Memory B cell (primary cell): ENCODE measurements around the gene RPS14.
"Not testable (repeated sequence)": the region's sequence is repeated elsewhere in the genome, so short reads cannot be mapped to it uniquely, and the experiment has no call there.

Experiments
- ATAC-seq: fragments of 150-1000 bp; cut with Tn5 transposase; 2 replicates; pipeline ENCODE4 v1.10.0; 2021; ENCODE audit warnings: low read depth, mild to moderate bottlenecking, moderate library complexity
- DNase-seq, 2 donors: peaks; one replicate each; pipeline ENCODE4 v3.0.0; 2022; ENCODE audit warnings: low spot score in 2 of 2
- H3K27ac Mint-ChIP-seq: one replicate; pipeline ENCODE4 v1.8.0; 2022; ENCODE audit warnings: mild to moderate bottlenecking, moderate library complexity, mixed read lengths
- H3K27me3 Mint-ChIP-seq: one replicate; pipeline ENCODE4 v1.8.0; 2022; ENCODE audit warnings: mixed read lengths
- H3K36me3 Mint-ChIP-seq: one replicate; pipeline ENCODE4 v1.8.0; 2022; ENCODE audit warnings: mild to moderate bottlenecking, mixed read lengths
- H3K4me1 Mint-ChIP-seq: one replicate; pipeline ENCODE4 v1.8.0; 2022; ENCODE audit warnings: mixed read lengths
- H3K4me3 Mint-ChIP-seq: one replicate; pipeline ENCODE4 v1.8.0; 2022; ENCODE audit warnings: mild to moderate bottlenecking, moderate library complexity, mixed read lengths
- H3K9me3 Mint-ChIP-seq: one replicate; pipeline ENCODE4 v1.8.0; 2022; ENCODE audit warnings: mixed read lengths

Gene RPS14

DNA sequence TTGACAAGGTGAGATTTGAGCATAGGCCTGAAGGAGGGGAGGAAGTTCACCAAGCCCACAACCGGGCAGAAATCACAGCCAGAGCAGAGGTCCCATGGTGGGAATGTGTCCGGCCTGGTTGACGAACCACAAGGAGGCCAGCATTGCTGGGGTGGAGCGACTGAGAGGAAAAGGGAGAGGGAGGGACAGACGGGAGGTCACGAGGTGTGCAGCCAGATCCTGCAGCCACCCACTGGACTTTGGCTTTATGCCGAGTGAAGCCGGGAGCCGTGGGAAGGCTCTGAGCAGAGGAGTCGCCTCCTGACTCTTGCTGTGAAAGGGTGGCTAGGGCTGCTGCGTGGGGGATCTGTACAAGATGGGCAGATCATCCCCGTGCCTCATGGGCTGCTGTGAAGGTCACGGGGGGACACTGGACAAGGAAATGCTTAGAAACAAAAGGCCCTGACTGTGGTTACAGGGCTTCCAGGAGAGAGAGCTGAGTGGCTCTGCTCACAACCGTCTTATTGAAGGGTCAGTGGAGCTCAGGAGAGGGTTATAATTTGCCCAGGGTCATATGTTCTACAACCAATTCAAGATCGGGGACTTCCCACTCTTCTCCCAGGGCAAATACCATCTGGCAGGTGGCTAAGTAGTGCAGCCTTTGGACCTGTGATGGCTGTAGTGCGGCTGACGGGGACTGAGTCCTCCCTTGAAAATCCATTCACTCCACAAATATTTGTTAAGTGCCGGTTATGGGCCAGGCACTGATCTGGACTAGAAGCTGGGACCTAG is 21.2 kb downstream of the RPS14 start:
- Mint-ChIP-seq H3K9me3 (no peaks in the 10 kb centered on the region), H3K36me3 (no peaks in the 10 kb centered on the region), H3K4me1 (peaks cover 31% of the 10 kb centered on the region), H3K27me3 (no peaks in the 10 kb centered on the region), H3K4me3 (no peak overlapping the region), H3K27ac (peak overlapping the region; percentile 94)
- no peak for ATAC-seq
- no peak for DNase-seq

DNA sequence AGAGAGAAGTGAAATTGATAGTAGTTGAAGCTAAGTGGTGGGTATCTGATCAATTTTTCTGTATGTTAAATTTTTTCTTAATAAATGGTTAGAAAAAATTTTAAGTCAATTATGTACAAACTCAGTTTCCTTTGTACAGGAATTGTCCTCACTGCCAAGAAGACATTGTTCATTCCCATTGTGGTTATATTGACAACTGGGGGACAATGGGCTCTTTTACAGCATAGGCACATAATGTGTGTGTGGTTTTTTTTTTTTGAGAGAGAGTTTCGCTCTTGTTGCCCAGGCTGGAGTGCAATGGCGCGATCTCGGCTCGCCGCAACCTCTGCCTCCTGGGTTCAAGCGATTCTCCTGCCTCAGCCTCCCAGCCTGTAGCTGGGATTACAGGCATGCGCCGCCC is 23.4 kb downstream of the RPS14 start:
- not testable (repeated sequence) for H3K9me3 Mint-ChIP-seq, H3K4me3 Mint-ChIP-seq, DNase-seq, H3K36me3 Mint-ChIP-seq, H3K27ac Mint-ChIP-seq, H3K27me3 Mint-ChIP-seq, ATAC-seq
- peaks cover 27% of the 10 kb centered on the region for H3K4me1 Mint-ChIP-seq

DNA sequence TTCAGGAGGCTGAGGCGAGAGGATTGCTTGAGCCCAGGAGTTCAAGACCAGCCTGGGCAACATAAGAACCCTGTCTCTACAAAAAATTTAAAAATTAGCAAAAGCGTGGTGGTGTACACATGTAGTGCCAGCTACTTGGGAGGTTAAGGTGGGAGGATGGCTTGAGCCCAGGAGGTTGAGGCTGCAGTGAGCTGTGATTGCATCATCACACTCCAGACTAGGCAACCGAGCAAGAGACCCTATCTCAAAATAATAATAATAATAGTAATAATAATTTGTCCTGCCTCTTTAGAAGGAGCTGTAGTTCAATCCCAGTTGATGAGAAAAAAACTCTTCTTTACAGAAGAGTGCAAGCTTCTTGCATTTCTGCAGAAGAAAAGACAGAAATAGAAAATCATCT is 26.8 kb downstream of the RPS14 start:
- Mint-ChIP-seq H3K9me3 (no peaks in the 10 kb centered on the region), H3K27me3 (no peaks in the 10 kb centered on the region), H3K36me3 (no peaks in the 10 kb centered on the region), H3K27ac (no peak overlapping the region), H3K4me3 (no peak overlapping the region), H3K4me1 (peaks cover 19% of the 10 kb centered on the region)
- ATAC-seq (no peak), DNase-seq (no peak)

DNA sequence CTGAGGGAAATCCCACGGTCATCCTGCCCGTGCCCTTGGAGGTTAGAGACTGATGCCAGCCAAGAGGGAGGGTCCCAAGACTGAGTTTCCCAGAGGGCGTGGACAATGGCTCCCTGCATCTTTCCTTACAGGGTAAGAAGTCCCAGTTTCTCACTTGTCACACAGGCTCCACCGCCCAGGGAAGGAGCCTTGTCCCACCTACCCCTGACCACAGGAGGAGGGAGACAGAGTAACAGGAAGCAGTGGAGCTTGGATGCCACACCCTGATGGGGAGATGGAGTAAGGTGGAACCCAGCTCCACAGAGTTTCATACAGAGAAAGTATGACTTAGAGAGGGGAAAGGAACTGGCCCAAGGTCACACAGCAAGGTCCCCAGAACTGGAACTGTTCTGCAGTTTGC is 27.5 kb downstream of the RPS14 start:
- peak overlapping the region; percentile 32 for H3K27ac Mint-ChIP-seq
- H3K36me3 Mint-ChIP-seq, result no peaks in the 10 kb centered on the region
- H3K4me3 Mint-ChIP-seq, result no peak overlapping the region
- H3K27me3 Mint-ChIP-seq, result no peaks in the 10 kb centered on the region
- no peak for ATAC-seq
- no peaks in the 10 kb centered on the region for H3K9me3 Mint-ChIP-seq
- no peak for DNase-seq
- peaks cover 18% of the 10 kb centered on the region for H3K4me1 Mint-ChIP-seq

DNA sequence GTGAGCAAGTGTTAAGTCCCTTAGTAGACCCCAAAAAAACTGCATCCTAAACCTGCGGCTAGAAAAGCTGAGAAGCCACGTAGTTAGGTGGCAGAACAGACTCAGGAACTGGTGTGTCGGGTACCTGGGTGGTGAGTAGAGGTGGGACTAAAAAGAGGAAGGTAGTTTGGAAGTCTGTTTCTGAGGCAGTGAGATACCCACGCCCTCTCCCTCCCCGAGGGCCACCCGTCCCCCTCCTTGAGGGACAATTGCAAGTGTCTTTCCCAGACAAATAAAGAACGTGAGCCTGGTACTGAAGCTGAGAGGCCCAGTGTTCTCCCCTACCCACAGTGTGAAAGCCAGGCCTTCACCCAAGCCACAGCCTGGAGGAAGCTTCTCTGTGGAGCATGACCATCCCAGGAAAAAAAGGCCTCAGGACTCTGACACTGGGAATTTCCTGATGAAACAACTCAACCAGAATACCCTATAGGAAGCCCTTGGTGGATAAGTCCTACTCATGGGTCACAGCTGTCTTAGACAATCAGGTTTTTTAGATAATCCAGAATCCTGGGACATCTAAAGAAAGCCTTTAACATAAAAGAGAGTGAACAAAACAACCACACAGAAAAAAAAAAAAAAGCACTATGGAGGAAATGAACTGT is 29.8 kb downstream of the RPS14 start:
- Mint-ChIP-seq H3K27ac (peak overlapping the region; percentile 97), H3K36me3 (no peaks in the 10 kb centered on the region), H3K9me3 (no peaks in the 10 kb centered on the region), H3K4me1 (peaks cover 28% of the 10 kb centered on the region), H3K27me3 (no peaks in the 10 kb centered on the region), H3K4me3 (peak overlapping the region; percentile 82)
- peak; percentile 61 to 76 for DNase-seq
- ATAC-seq, result peak; percentile 100

DNA sequence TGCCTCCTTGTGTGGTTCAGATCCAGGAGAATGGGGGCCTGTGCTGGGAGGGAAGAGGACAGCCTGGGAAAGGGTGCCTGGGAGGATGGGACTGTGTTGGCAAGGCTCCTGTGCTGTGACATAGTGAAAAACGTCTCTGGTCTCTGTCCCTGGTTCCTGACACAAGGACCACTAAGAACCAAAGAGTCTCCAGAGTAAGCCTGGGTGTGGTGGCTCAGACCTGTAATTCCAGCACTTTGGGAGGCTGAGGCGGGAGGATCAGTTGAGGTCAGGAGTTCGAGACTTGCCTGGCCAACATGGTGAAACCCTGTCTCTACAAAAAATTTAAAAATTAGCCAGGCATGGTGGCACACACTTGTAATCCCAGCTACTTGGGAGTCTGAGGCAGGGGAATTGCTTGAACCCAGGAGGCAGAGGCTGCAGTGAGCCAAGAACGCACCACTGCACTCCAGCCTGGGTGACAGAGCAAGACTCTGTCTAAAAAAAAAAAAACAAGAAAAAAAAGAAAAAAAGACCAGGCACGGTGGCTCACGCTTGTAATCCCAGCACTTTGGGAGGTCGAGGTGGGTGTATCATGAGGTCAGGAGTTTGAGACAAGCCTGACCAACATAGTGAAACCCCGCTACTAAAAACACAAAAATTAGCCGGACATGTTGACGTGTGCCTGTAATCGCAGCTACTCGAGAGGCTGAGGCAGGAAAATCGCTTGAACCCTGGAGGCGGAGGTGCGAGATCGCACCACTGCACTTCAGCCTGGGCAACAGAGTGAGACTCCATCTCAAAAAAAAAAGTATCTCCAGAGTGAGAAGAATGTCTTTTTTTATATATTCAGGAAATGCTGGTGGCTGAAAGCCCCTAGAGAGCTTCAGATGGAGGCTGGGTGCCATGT is 35.4 kb downstream of the RPS14 start:
- Mint-ChIP-seq H3K27ac (peak overlapping the region; percentile 100), H3K4me3 (peak overlapping the region; percentile 85), H3K36me3 (peaks cover 23% of the 10 kb centered on the region), H3K4me1 (peaks cover 27% of the 10 kb centered on the region)
- H3K27me3 Mint-ChIP-seq, ATAC-seq, H3K9me3 Mint-ChIP-seq: not testable (repeated sequence)
- peak in 1 of 2 donors; percentile 29 for DNase-seq

DNA sequence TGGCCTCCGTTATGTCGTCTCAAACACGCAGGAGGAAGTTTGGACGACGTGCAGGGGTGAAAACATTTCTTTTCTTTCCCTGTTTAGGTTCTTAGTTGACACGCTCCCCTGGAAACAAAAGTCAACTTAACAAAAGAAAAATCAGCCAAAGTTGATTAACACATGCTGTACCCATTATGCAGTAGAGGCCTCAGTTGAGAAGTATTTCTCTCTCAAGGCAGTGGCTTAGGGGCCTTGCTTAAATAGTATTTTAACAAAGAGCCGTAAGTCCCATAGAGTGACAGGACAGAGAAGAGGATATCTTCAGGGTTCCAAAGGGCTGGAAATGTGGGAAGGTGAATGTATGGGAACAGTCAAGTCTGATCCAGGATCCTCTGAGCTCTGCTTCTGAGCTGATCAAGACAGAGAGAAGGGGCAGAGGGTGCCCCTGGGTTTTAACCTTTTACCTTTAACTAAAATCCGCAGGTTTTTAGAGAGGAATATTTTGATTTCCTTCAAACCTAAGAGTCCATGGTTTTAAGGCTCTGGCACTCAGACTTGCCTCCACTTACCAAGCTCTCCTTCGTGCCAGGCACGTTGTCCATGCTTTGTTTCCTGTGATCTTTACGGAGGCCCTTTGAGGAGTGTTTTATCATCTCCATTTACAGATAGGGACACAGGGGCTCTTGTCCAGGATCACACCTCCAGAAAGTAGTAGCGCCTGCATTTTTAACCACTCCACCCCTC is 36.2 kb downstream of the RPS14 start:
- peak overlapping the region; percentile 85 for H3K4me3 Mint-ChIP-seq
- DNase-seq (no peak), ATAC-seq (no peak)
- peaks cover 31% of the 10 kb centered on the region for H3K36me3 Mint-ChIP-seq
- H3K27ac Mint-ChIP-seq, result peak overlapping the region; percentile 100
- peaks cover 29% of the 10 kb centered on the region for H3K4me1 Mint-ChIP-seq
- H3K27me3 Mint-ChIP-seq, result no peaks in the 10 kb centered on the region
- no peaks in the 10 kb centered on the region for H3K9me3 Mint-ChIP-seq

DNA sequence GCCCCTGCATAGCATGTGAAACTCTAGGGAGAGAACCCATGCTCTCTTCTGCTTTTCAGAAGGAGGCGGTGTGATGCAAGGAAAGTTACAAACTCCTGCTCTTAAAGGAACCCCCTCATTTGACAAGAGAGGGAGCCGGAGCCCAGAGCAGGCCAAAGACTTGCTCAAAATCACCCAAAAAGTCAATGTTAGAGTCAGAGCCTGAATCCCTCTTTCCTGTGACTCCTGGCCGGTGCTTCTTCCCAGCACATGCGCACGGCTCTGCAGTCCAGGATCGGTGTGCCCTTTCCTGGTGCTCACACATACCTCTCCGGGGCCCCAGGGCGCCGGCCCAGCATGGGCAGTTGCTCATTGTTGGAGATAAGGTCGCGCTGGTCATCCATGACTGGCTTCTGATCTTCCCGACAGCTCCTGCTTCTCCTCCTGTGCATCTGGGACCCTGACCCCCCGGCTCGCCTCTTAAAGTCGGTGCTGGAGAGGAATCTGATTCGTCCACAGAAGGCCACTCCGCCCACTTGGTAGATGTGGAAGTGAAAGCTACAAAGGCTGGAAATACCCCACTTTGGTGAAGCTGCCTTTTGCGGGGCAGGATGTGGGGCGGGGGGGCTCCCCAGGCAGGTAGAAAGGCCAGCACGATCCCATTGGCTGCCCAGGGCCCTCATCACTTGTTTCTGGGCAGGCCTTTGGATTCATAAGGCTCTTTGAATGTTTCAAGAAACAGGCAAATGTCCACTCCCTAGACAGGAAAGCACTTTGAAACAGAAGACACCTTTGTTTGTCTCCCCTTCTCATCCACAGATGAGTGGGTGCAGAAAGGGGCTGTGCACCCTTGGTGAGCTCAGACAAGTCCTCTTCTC is 37.0 kb downstream of the RPS14 start, which contains the start of gene CD74:
Gene CD74 (minus strand): TSS at position 592 of the 857 bp plus-strand sequence. CDS start 161 bp downstream, at position 431.
- H3K4me1 Mint-ChIP-seq, result peaks cover 35% of the 10 kb centered on the region
- no peaks in the 10 kb centered on the region for H3K9me3 Mint-ChIP-seq
- peak within 1 kb of the TSS; percentile 85 for H3K4me3 Mint-ChIP-seq
- DNase-seq, result peak; percentile 99 to 100
- H3K27ac Mint-ChIP-seq, result peak within 1 kb of the TSS; percentile 100
- peaks cover 37% of the 10 kb centered on the region for H3K36me3 Mint-ChIP-seq
- H3K27me3 Mint-ChIP-seq, result no peaks in the 10 kb centered on the region
- peak; percentile 57 for ATAC-seq

DNA sequence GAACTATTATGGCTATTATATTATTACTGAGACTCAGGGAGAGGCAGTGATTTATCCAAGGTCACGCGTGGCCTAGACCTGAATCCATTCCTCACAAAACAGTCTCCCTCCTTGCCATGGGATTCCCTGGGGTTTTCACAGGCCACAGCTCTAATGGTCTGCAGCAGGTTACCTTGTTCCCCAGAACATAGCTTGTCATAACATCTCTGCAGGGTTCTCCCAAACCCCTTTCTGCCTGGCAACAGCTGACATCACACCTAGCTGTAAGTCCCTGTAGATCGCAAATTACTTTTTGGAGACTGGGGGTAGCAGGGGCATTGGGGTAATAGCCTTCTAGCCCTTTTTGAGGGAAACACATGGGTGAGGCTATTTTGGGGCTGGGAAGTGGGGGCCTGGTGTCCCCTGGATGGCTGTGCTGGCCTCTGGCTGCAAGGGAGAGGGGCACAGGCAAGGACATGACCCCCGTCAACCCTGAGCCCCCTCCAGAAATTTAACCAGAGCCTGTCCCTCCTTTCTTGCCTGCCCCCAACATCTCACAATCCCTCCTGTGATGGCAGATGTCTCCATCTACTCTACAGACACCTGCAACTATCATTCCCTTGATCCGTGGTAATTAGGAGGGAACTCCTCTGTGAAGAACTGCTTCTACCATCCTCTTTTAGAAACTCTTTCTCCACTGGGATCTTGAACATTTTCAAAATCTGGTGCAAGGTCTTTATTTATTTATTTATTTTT is 38.1 kb downstream of the RPS14 start:
- Mint-ChIP-seq H3K27ac (peak overlapping the region; percentile 100), H3K4me3 (peak overlapping the region; percentile 85), H3K36me3 (peaks cover 48% of the 10 kb centered on the region), H3K9me3 (no peaks in the 10 kb centered on the region), H3K27me3 (no peaks in the 10 kb centered on the region), H3K4me1 (peaks cover 47% of the 10 kb centered on the region)
- DNase-seq, result peak in 1 of 2 donors; percentile 83
- peak; percentile 7 for ATAC-seq

DNA sequence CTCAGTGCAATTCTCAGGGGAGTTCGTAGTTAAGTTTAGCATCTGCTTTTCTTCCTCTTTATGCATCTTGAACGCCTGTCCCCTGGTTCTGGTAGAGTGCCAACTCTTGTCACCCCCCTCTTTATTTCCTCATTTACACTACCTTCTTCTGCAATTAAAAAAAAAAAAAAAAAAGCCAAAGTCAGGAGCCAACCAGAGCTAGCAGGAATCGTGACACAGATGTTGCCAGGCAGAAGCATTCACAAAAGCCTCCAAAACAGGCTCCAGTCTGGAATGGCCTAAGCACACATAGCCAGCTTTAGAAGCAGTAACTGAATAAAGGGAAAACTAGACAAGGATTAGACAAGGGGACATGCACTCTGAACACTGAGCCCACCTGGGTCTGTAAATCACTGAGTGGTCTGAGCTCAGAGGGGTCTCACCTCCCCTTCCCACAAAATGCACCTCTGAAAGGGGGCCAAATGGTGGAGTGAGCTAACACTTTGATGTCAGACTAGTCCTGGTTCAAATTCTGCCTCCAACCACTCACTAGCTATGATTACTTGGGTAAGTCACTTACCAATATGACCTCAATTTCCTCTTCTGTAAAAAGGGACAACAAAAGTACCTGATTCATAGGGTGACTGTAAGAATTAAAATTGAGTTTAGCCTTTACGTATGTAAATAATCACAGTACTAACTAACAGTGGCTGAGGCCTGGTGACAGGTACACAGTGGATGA is 38.9 kb downstream of the RPS14 start:
- ATAC-seq, result peak; percentile 18

DNA sequence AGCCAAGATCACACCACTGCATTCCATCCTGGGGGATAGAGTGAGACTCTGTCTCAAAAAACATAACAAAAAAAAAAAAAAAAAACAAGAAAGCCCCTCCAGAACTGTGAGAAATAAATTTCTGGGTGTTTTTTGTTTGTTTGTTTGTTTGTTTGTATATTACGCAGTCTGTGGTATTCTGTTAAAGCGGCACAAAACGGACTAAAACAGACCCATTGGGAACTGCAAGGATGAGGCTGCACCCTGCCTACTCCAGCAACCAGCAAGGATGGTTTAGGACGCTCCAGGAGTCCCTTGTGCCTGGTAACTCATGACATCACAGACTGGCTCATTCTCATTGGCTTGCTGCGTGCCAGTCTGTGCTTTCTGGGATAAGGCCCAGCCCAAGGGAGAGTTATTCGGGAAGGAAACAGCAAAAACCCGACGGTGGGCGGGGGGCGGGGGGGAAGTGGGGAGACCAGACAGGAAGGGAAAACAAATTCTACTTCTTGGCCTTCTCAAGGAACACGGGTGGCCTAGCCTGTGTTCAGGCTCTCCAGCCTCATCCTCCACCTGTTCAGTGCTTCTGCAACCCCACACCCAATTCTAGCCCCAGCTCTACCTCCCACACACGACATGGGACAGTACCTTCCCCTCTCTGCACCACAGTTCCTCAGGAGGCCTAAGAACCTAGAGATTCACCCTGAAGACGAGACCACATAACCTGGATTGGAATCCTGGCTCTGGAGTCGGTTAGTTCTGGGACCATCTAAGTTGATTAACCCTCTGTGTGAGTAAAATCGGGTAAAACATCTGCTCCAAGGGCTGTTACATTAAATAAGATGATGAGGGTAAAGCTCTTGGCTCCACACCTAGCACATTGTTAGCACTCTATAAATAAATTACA is 39.7 kb downstream of the RPS14 start:
- peak; percentile 64 to 71 for DNase-seq
- Mint-ChIP-seq H3K4me3 (peak overlapping the region; percentile 85), H3K36me3 (peaks cover 60% of the 10 kb centered on the region), H3K9me3 (no peaks in the 10 kb centered on the region), H3K27me3 (no peaks in the 10 kb centered on the region), H3K4me1 (peaks cover 43% of the 10 kb centered on the region), H3K27ac (peak overlapping the region; percentile 100)
- no peak for ATAC-seq

More for the DNA sequence above, 38.9 kb downstream of the RPS14 start:
- peak overlapping the region; percentile 100 for H3K27ac Mint-ChIP-seq
- H3K9me3 Mint-ChIP-seq, result no peaks in the 10 kb centered on the region
- peak overlapping the region; percentile 85 for H3K4me3 Mint-ChIP-seq
- H3K27me3 Mint-ChIP-seq, result no peaks in the 10 kb centered on the region
- peaks cover 54% of the 10 kb centered on the region for H3K36me3 Mint-ChIP-seq
- H3K4me1 Mint-ChIP-seq, result peaks cover 47% of the 10 kb centered on the region
- DNase-seq, result peak; percentile 74 to 82
